RKO (cell line): Measurements from ENCODE around the gene CDX2.
A peak's percentile ranks its signal among the peaks of the same experiment; 100 is the strongest.

ENCODE experiments used
- DNase-seq: peaks from one replicate; pipeline ENCODE4 v3.0.0-alpha.2; 2016; ENCODE audit warnings: low spot score

CDX2 gene

DNA sequence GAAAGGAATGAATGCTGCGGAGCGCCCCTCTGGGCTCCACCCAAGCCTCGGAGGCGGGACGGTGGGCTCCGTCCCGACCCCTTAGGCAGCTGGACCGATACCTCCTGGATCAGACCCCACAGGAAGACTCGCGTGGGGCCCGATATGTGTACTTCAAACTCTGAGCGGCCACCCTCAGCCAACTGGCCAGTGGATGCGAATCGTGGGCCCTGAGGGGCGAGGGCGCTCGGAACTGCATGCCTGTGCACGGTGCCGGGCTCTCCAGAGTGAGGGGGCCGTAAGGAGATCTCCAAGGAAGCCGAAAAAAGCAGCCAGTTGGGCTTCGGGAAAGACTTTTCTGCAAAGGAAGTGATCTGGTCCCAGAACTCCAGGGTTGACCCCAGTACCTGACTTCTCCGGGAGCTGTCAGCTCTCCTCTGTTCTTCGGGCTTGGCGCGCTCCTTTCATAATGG, 40.7 kb downstream of the CDX2 start:
- no peak for DNase-seq

DNA sequence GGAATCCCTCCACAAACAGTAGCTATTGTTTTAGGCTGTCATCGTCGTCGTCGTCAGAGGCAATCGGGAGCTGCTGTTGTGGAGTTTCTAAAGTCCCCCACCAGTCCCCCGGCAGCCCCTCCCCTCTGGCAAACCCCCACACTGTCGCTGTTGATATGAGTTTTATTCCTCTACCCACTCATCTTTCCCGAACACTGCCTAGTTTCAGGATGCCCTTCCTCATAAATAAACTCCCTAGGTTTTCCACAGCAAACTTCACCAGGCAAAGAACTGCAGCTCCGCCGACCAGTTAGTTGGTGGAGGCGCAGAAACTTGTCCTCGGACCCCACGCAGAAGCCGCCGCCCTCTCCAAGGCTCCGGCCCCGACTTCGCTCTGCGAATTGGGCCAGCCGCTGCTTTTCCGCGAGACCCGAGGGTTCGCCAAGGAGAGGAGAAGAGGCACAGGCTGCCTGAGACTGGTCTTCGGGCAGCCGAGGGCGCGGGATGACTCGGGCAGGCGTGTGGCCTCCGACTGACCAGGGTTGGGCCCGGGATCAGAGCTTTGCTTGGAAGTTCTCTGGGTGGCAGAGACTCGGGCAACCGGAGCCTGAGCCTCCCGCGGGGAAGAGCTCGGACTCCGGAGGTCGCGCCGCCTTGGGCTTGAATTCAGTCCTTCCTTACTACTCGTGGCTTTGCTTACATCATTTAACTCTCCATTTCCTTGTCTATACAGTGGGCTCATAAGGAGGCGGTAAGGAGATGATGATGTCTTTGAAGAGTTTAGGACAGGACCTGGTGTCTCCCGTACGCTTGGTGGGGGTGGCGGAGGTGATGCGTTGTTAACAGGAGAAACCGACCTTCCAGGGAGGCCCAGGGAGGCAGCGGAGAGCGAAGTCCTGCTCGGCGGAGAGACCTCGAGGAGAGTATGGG, 41.4 kb downstream of the CDX2 start:
- DNase-seq, result no peak

DNA sequence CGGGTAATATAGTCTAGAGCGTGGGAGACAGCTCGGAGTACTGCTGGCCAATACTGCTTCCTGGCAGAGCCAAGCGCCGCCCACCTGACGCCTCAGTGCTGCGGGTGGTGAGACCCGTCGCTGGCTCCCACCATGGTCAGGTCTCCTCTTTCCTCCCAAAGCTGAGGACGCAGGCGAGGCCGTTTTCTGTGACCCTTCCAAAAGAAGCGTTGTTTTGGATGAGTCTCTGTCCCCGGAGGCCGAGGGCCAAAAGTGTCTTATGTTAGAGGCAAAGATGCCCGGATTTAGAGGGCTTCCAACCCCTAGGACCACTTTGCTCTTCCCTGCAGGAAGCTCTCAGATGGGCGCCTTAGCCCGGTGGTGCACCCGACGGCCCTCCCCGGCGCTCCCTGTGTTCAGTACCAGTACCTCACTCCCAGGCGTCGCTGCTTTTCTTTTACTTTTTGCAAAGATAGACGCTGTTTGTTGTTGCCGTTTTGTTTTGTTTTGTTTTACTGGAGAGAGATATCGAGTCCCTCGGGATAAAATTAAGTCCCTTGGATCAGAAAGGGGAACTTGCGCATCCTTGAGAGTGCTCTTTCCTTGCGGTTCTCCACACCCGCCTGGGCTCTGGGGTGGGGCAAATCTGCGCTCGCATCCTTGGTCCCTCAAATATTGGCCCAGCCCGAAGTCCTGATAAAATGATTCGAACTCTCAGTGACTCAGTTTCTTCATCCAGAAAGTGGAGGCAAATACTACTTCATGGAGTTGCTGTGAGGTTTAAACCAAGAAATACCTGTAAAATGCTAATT, 42.3 kb downstream of the CDX2 start:
- DNase-seq, result no peak

DNA sequence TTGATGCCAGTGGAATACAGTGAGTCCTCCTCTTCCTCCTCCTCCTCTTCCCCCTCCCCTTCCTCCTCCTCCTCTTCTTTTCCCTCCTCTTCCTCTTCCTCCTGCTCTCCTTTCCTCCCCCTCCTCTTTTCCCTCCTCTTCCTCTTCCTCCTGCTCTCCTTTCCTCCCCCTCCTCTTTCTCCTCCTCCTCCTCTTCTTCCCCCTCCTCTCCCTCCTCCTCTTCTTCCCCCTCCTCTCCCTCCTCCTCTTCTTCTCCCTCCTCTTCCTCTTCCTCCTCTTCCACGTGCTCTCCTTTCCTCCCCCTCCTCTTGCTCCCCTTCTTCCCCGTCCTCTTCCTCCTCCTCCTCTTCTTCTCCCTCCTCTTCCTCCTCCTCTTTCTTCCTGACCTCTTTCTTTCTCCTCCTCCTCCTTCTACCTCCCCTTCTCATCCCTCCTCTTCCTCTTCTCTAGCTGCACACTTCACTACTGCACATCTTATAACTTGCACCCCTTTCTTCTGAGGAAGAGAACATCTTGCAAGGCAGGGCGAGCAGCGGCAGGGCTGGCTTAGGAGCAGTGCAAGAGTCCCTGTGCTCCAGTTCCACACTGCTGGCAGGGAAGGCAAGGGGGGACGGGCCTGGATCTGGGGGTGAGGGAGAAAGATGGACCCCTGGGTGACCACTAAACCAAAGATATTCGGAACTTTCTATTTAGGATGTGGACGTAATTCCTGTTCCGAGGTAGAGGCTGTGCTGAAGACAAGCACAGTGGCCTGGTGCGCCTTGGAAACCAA, 43.7 kb downstream of the CDX2 start:
- DNase-seq, result no peak

DNA sequence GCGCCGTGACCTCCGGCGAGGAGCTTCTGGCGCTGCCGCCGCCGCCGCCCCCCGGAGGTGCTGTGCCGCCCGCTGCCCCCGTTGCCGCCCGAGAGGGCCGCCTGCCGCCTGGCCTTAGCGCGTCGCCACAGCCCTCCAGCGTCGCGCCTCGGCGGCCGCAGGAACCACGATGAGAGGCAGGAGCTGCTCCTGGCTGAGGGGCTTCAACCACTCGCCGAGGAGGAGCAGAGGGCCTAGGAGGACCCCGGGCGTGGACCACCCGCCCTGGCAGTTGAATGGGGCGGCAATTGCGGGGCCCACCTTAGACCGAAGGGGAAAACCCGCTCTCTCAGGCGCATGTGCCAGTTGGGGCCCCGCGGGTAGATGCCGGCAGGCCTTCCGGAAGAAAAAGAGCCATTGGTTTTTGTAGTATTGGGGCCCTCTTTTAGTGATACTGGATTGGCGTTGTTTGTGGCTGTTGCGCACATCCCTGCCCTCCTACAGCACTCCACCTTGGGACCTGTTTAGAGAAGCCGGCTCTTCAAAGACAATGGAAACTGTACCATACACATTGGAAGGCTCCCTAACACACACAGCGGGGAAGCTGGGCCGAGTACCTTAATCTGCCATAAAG, 44.5 kb downstream of the CDX2 start:
- DNase-seq, result no peak

DNA sequence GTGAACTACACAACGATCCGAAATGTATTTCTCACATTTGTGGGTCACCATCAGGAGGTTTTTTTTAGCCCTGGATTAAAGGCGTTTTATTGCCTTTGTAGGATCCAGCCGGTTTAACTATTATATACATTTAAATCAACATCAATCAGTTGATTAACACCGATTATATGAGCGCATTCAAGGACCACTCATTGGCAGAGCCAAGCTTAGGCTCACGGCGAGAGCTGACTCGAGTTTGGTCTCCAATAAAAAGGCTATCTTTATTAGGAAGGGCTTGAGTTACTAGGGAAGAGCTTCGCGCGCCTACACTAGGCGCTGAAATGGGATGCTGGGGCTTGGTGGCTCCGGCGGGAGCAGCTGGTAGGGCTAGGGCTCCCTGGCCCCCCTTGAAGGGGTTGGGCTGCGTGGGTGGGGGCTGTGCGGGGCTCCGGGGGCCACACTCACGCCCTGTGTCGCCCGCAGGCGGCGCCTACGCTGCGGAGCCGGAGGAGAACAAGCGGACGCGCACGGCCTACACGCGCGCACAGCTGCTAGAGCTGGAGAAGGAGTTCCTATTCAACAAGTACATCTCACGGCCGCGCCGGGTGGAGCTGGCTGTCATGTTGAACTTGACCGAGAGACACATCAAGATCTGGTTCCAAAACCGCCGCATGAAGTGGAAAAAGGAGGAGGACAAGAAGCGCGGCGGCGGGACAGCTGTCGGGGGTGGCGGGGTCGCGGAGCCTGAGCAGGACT, 45.2 kb downstream of the CDX2 start:
- no peak for DNase-seq

DNA sequence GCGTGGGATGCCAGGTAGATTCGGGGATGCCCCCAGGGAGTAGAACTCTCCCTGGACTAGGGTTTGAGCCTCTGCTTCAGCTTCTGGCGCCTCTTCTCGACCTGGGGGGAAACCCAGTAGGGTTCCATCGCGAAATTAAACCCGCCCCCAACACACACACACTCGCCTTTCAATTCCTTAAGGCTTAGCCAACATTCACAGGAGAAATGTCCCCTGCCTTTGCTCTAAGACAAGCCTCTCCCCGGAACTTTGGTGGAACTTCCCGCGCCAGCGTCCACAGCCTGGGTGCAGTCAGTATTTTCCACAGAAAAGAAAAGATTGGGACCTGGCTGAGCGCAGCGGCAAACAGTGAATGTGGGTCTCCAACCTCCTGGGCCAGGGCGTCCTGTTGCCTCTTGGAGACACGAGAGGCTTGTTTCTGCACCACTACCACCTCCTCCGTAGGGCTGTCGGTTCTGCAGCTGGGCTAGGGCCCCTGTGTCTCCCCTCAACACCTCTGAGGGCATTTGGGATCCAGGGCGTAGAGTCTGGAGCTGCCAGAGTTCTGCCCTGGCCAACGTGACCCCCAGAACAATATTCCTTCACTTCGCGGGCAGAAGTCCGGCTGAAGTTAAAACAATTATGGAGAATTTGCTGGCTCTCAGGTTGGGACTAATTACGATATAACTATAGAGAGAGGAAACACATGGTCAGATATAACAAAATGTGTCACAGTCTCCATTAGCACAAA, 46.1 kb downstream of the CDX2 start:
- no peak for DNase-seq

DNA sequence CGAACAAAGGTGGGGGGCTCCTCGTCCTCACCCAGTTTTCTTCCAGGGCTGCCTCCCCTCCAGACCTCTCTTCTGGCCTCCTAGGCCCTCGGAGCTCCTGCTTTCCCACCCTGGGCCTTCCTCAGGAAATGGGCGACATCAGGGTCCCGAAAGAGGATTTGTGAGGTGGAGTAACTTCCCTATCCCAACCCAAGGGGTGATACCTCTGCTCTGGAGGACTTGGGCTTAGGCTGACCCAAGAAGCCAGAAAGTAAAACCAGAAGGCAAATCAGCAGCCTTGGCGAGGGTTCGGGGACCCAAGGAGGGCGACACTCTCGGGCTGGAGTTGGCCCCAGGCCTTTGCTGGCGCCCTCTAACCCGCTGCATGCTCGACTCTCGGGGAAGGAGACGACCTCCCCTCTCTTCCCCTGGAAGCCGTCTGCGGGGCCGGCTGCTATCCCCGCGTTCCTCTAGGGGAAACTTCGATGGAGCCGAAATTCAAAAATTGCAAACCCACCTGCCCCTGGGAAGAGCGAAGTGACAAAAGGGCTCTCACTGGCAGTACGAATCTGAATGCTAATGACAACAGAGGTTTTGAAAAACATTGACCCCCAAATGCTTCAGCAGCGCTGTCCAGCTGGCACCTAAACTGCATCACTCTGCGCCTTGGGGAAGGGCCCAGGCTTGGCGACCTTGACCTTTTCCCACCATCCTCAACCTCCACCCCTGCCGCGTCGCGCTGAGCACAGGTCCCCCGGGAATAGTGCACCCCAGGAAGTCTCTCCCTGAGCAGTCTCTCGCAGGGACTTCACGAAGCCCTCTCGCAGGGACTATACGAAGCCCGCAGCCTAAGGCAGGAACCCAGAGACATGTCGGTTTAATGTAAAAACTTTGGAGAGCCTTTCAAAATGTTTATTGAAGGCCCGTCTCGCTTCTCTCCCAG, 46.9 kb downstream of the CDX2 start:
- DNase-seq, result no peak

DNA sequence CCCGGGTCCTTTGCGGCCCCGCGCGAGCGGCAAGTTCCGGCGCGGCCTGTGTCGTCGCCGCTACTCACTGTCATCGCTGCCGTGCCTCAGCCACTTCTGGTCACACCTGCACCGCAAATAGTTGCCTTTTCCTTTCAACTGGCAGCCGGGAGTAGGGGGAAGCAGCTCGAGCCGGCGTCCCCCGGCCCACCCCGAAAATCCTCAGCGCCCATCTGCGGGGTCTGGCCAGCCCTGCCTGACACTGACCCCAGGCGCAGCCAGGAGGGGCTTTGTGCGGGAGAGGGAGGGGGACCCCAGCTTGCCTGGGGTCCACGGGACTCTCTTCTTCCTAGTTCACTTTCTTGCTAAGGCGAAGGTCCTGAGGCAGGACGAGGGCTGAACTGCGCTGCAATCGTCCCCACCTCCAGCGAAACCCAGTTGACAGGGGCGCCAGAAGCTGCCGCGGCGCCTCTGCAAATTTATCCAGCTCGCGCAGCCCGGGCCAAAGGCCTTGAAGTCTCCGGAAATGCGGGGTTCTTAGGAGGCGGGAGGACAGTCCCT, 47.6 kb downstream of the CDX2 start:
- no peak for DNase-seq

DNA sequence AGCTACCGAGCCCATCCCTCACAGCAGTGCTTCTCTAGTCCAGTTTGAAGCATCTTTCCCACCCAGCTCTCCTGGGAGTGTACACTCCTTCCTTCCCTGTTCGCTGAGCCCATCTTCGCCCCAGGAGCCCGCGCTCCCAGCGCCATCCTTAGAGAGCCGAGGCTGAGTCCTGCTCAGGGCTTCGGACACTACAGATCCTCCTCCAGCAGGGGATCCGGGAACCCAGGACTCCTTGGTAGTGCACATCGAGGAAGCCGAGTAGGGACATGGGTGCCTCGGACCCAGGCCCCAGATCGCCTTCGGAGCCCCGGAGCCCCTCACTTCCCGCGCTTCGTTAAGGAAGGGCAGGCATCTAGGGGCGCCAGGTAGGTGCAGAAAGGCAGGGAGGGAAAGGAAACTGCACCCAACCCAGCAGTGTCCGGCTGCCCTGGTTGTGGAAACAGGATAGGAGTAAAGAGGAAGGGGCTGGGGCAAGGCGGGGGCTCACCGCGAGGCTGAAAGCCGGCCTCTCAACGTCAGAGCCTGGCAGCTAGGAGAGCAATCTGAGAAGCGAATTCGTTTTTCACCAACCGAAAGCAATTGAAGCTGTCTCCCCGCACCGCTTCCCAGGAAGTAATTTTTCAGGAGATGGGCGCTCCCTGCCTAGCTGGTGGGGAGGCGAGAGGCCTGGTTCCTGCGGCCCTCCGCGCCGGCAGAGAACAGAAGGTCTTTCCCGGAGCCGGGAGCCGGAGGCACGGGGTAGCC, 48.3 kb downstream of the CDX2 start:
- peak; percentile 51 for DNase-seq

DNA sequence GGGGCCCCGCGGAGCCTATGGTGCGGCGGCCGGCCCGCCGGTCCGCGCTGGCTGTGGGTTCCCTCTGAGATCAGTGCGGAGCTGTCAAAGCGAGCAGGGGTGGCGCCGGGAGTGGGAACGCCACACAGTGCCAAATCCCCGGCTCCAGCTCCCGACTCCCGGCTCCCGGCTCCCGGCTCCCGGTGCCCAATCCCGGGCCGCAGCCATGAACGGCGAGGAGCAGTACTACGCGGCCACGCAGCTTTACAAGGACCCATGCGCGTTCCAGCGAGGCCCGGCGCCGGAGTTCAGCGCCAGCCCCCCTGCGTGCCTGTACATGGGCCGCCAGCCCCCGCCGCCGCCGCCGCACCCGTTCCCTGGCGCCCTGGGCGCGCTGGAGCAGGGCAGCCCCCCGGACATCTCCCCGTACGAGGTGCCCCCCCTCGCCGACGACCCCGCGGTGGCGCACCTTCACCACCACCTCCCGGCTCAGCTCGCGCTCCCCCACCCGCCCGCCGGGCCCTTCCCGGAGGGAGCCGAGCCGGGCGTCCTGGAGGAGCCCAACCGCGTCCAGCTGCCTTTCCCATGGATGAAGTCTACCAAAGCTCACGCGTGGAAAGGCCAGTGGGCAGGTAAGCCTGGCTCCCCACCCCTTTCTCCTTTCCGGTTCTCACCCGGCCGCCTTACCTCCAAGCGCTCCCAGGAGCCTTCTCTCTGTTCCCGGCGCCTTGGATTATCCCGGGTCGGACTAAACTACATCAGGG, 49.0 kb downstream of the CDX2 start, which contains the start of gene PDX1:
PDX1 (plus strand) TSS at position 67 of the 743 bp plus-strand sequence; CDS start at position 206, 139 bp downstream.
- DNase-seq, result no peak

DNA sequence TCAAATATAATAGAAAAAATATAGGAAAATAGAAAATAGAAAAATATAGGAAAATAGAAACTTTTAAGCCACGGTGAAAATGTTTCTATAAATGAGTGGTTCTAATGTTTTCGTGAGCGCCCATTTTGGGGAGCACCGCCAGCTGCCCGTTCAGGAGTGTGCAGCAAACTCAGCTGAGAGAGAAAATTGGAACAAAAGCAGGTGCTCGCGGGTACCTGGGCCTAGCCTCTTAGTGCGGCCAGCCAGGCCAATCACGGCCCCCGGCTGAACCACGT, 49.5 kb downstream of the CDX2 start:
- peak; percentile 81 for DNase-seq

DNA sequence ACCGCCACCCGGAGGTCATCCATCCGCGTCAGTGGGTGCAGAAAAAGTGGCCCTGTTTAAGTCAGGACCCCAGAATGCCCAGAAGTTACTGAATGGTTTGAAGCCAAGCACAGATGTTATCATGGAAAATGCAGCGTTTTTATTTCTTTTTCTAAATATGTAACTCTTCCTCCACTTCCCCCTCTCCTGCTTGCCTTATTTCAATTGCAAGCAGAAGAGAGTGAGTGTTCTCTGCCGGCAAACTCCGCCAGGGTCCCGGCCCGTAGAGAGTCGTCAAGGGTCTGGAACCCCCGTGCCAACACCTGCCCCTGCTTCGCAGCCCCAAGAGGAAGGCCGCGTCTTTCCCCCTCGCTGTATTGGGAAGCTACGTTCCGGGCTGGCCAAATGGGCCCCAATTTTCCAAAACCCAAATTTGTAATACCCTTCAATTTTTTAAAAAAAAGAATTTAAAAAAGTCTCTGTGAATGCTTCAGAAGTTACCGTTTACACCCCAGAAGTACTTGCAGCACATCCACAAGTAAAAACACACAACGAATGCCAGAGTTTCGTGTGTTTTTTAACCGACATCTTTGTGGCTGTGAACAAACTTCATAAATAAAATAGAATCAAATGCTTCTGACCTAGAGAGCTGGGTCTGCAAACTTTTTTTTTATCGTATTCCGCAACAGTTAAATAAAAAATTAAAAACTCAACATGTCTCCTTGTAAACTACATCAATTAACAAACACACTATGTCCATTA, 50.0 kb downstream of the CDX2 start:
- DNase-seq, result no peak

DNA sequence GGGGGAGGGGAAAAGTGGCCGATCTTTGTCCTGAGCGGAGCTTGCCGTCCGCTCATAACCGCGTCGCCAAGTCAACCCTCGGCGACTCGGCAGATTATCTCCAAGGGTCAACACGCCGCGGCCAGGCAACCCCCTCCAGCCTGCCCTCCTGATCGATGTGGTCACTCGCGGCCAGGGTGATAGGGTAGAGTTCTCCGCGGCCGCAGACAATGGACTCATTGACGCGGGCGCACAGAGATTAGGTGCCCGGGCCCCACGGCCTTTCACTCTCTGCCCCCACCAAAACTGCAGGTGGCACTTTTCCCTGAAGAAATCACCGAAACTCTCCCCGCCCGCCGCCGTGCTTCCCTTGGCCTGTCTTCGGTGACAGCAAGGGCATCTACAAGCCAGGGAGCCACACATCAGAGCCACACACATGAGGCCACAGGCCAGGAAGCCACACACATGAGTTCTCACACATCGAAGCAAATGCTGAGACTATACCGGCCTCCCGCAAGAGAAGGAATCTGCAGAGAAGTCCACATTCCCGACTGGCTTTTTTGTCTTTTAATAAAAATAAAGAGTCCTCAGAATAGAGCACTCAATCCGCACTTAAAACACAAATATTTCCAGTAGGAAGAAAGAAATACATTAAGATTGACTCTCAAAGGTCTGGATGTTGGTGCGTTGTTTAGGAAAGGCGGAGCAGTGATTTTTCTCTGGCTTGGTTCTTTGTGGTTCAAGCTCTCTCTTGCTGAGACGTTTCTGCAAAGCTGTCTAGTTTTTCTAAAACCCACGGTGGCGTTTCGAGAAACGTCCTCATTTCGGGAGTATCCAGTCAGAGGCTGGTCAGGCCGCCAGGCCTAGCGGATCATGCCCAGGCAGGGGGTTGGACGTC, 50.8 kb downstream of the CDX2 start:
- no peak for DNase-seq

DNA sequence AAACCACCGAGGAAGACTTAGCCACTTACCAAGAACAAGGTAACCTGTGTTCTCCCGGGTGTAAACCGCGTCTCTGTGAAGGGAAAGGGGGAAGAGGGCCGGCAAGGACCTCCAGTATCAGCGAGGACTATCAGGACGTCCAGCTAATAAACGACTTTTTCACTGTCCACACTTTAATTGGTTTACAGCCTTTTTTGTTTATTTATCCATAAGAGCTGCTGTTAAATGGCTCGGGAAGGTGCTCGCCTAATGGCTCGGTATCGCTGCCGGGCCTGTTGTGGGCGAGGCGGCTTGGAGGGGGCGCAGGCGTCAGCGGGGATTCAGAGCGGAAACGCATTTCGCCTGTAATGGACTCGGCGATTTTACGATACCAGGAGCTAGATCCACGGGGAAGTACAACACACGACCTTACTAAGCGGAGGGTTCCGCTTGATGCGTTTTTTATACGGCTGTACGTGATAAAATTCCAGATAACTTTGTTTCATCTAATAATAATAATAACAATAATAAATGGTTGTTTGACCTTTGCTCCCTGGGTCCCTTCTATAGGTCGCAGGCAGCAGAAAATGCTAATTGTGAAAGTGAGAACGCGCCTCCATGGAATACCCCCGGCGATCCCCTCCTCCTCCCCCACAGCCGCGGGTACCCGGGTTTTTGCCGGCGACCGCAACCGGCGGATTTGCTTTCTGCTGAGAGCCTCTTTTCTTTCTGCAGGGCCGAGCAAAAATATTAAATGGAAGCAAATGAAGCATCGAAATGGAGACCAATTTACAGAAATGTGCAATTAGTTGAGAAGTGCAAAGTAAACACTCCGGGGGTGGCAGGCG, 51.8 kb downstream of the CDX2 start:
- DNase-seq, result no peak
